ENCODE results near the gene C1orf52.

DNA sequence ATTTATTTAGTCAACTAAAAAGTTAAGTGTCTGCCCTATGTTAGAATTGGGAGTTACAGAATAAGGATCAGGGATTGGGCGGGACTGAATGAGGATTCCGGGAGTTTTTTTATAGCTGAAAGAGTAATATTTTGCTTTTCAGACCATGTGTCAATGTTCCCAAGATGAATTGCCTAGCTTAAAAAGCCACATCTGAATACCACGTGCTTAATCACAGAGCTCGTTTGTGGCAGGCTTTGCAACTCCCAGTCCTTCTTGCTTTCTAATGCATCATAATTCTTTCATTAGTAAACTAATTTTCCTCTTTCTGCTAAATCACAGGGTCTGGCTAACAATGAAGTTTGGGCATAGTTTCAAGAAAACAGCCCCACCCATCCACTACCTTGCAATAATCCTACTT, 21.2 kb upstream of the C1orf52 start:
- TF ChIP-seq CTCF (IDR thresholded peaks at IDR 0.05; ENCODE audit: low read depth, low read length, poor library complexity, severe bottlenecking) (no peak), EZH2phosphoT487 (IDR thresholded peaks at IDR 0.05; ENCODE audit: borderline replicate concordance, low read length) (no peak)
